ENCODE data around the gene GRP. TPM values are rescaled to one million over a fixed set of nuclear protein-coding genes. Genes with fewer than 3 reads are reported as not detected.

GRP gene
- total and polyA plus RNA-seq, 2 of the 4 experiments (the other 2 are of a cell fraction): not detected

DNA sequence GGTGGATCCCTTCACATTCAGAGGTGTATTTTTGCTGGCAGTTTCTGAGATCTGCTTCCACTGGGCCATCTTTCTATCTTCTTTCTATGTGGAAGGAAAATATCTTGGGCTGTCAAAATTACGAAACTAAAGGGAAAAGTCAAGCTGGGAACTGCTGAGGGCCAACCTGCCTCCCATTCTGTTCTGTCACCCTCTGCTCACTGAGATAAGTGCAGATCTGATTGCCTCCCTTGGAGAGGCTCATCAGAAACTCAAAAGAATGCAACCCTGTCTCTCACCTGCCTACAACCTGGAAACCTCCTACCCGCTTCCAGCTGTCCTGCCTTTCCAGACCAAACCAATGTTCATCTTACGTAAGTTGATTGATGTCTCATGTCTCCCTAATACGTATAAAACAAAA lies 26.8 kb downstream of the GRP start:
- ChIA-PET CTCF (interaction anchor here (0.8 kb wide), 1 partner anchor 156 kb away, joined by 4 read pairs; no protein-coding TSS in a partner anchor), POLR2A (ENCODE audit: unreplicated experiment) (no interaction called here)
- Histone ChIP-seq H2AK9ac (replicated peaks; ENCODE audit: low read depth, low read length, poor library complexity) (no peak overlapping the region), H3K4ac (ENCODE audit: low read depth, low read length) (no peak overlapping the region), H3K18ac (ENCODE audit: low read depth, low read length) (no peak overlapping the region), H4K91ac (ENCODE audit: insufficient read depth, low read depth, low read length) (no peak overlapping the region), H3K4me2 (ENCODE audit: low read depth, low read length) (no peak overlapping the region), H3K27ac (ENCODE audit: insufficient read depth, low read length) (no peak overlapping the region), H3K9me3 (ENCODE audit: control insufficient read depth, insufficient read depth, low read length) (no peaks in the 10 kb centered on the region), H2AK5ac (ENCODE audit: low read depth, low read length) (no peak overlapping the region), H3K14ac (replicated peaks; ENCODE audit: low read depth, low read length) (no peak overlapping the region), H3K27me3 (ENCODE audit: control insufficient read depth, insufficient read depth, low read length) (peaks cover 18% of the 10 kb centered on the region), H3K56ac (ENCODE audit: extremely low read depth, insufficient read depth, low read length) (no peak overlapping the region), H2BK120ac (ENCODE audit: low read depth, low read length) (no peak overlapping the region), H3K4me1 (ENCODE audit: control insufficient read depth, insufficient read depth, low read length) (no peaks in the 10 kb centered on the region), H3K36me3 (ENCODE audit: control insufficient read depth, insufficient read depth, low read length) (no peaks in the 10 kb centered on the region), H2BK5ac (ENCODE audit: low read depth, low read length, poor library complexity, severe bottlenecking) (no peak overlapping the region), H3K79me1 (ENCODE audit: low read depth in 1 of 2, low read length in 2 of 2) (no peaks in the 10 kb centered on the region), H3K23ac (ENCODE audit: low read depth, low read length) (no peak overlapping the region), H4K20me1 (ENCODE audit: insufficient read depth, low read length) (no peaks in the 10 kb centered on the region), H2BK15ac (ENCODE audit: low read depth, low read length) (no peak overlapping the region), H3K4me3 (ENCODE audit: insufficient read depth, low read depth, low read length) (no peak overlapping the region), H2BK20ac (ENCODE audit: low read depth, low read length) (no peak overlapping the region), H2AFZ (replicated peaks; ENCODE audit: low read length, poor library complexity) (no peak overlapping the region), H3K9me1 (ENCODE audit: insufficient read depth, low read length) (no peaks in the 10 kb centered on the region), H4K5ac (ENCODE audit: low read depth, low read length) (no peak overlapping the region), H3K9ac (ENCODE audit: low read depth, low read length) (no peak overlapping the region), H4K8ac (ENCODE audit: low read depth in 2 of 2, low read length in 2 of 2) (no peak overlapping the region)
- no TSS peak for BruUV-seq (replicated peaks)
- dilution Hi-C loops (cut with HindIII; ENCODE audit: low sequenced_read_pairs, unreplicated experiment): no loop called here
- in situ Hi-C loops (cut with MboI; ENCODE audit: low sequenced_read_pairs): no loop called here
- ATAC-seq (ENCODE audit: low read depth) (no peak), DNase-seq (no peak)
- intact Hi-C loops (cut with micrococcal nuclease): loop anchor here (10.0 kb wide), 1 partner anchor 472 kb away; no protein-coding TSS in a partner anchor
- no peak for TF ChIP-seq MAZ (IDR thresholded peaks at IDR 0.05; ENCODE audit: borderline replicate concordance, low read depth, low read length)
- TF ChIP-seq, protein P1, sequence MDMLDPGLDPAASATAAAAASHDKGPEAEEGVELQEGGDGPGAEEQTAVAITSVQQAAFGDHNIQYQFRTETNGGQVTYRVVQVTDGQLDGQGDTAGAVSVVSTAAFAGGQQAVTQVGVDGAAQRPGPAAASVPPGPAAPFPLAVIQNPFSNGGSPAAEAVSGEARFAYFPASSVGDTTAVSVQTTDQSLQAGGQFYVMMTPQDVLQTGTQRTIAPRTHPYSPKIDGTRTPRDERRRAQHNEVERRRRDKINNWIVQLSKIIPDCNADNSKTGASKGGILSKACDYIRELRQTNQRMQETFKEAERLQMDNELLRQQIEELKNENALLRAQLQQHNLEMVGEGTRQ (IDR thresholded peaks at IDR 0.05; ENCODE audit: low read depth, low read length): no peak
- 50% methylated on average over 2 of the region's 4 CpGs; no CpG with 5 or more reads in 1 of the 2 experiments for WGBS, 2 experiments (ENCODE audit: extremely low coverage in 2 of 2, insufficient read length in 1 of 2)
